Activated naive CD4-positive, alpha-beta T cell treated with anti-CD3 and anti-CD28 coated beads, Interleukin-2, amount 50 U/mL, for 16 hours (primary cell): Measurements from ENCODE around the gene TRNAU1AP.
"Not testable (repeated sequence)": the region's sequence is repeated elsewhere in the genome, so short reads cannot be mapped to it uniquely, and the experiment has no call there.

Experiments used
- DNase-seq: peaks from one replicate; pipeline ENCODE4 v3.0.0-alpha.2; 2020

Gene TRNAU1AP

GRCh38 chr1:28552758-28553663 lies at the start of gene TRNAU1AP:
Gene TRNAU1AP, plus strand, starts transcription at chr1:28553085. Its CDS starts 26 bp downstream, at chr1:28553111.
- peak; percentile 97 for DNase-seq

- DNase-seq, result no peak
Measured at GRCh38 chr1:28503117-28503516, 49.8 kb upstream of the TRNAU1AP start.

- DNase-seq, result peak; percentile 94
Measured at GRCh38 chr1:28505406-28506187, 47.3 kb upstream of the TRNAU1AP start, which contains the start of gene RCC1. Gene RCC1, plus strand, starts transcription at chr1:28506043. Its CDS starts 23,824 bp downstream, at chr1:28529867.

GRCh38 chr1:28506907-28507246 lies 46.0 kb upstream of the TRNAU1AP start:
- no peak for DNase-seq

- DNase-seq, result peak; percentile 47
Measured at GRCh38 chr1:28507247-28507645, 45.6 kb upstream of the TRNAU1AP start.

- DNase-seq, result peak; percentile 34
Measured at GRCh38 chr1:28507646-28508434, 45.0 kb upstream of the TRNAU1AP start.

GRCh38 chr1:28508435-28508754 lies 44.5 kb upstream of the TRNAU1AP start:
- DNase-seq, result peak; percentile 34

GRCh38 chr1:28509705-28510272 lies 43.1 kb upstream of the TRNAU1AP start:
- peak; percentile 55 for DNase-seq

- DNase-seq, result peak; percentile 44
Measured at GRCh38 chr1:28510273-28510969, 42.5 kb upstream of the TRNAU1AP start.

- no peak for DNase-seq
Measured at GRCh38 chr1:28510970-28511440, 41.9 kb upstream of the TRNAU1AP start.

- no peak for DNase-seq
Measured at GRCh38 chr1:28512058-28512611, 40.8 kb upstream of the TRNAU1AP start.

- not testable (repeated sequence) for DNase-seq
Measured at GRCh38 chr1:28514445-28514933, 38.4 kb upstream of the TRNAU1AP start.

GRCh38 chr1:28516518-28516956 lies 36.3 kb upstream of the TRNAU1AP start:
- no peak for DNase-seq

GRCh38 chr1:28517649-28517999 lies 35.3 kb upstream of the TRNAU1AP start:
- no peak for DNase-seq

- peak; percentile 91 for DNase-seq
Measured at GRCh38 chr1:28518000-28518744, 34.7 kb upstream of the TRNAU1AP start.

- peak; percentile 44 for DNase-seq
Measured at GRCh38 chr1:28518745-28519341, 34.0 kb upstream of the TRNAU1AP start.

- DNase-seq, result no peak
Measured at GRCh38 chr1:28519946-28520725, 32.7 kb upstream of the TRNAU1AP start.

GRCh38 chr1:28520796-28521195 lies 32.1 kb upstream of the TRNAU1AP start:
- DNase-seq, result not testable (repeated sequence)

- no peak for DNase-seq
Measured at GRCh38 chr1:28521502-28522164, 31.3 kb upstream of the TRNAU1AP start.
